HepG2 (cell line): ENCODE data around the gene ANKS3. TPM values are rescaled to one million over a fixed set of nuclear protein-coding genes. Genes with fewer than 3 reads are reported as not detected.
A peak's percentile ranks its signal among the peaks of the same experiment; 100 is the strongest.

Experiments used
- ATM ChIP-seq: fragments of 450-650 bp; IDR thresholded peaks from 2 replicates; pipeline ENCODE4 v1.7.1; 2017; ENCODE audit warnings: mild to moderate bottlenecking, borderline replicate concordance
- BRF2 ChIP-seq: sonication (generic); formaldehyde crosslinking; IDR thresholded peaks from 2 replicates; pipeline ENCODE4 v1.8.1; 2022; ENCODE audit warnings: mild to moderate bottlenecking, missing genetic modification reagents
- CBX5 ChIP-seq: sonication (generic); formaldehyde crosslinking; IDR thresholded peaks from 2 replicates; pipeline ENCODE4 v1.4.0; 2020; ENCODE audit warnings: missing genetic modification reagents, borderline replicate concordance
- FOXO1 ChIP-seq: sonication (generic); formaldehyde crosslinking; IDR thresholded peaks from 2 replicates; pipeline ENCODE4 v1.4.0; 2020; ENCODE audit warnings: missing genetic modification reagents
- GABPB1 ChIP-seq: IDR thresholded peaks from 2 replicates; pipeline ENCODE4 v1.6.1; 2016; ENCODE audit warnings: mild to moderate bottlenecking, missing genetic modification reagents, moderate library complexity, missing compliant biosample characterization
- GATAD2A ChIP-seq: IDR thresholded peaks from 2 replicates; pipeline ENCODE4 v1.6.1; 2016
- HNF4G ChIP-seq, 2 experiments: sonication (generic) in 1 of 2; formaldehyde crosslinking in 1 of 2; IDR thresholded peaks; 2 replicates each; pipeline versions ENCODE4 v1.4.0 to v1.6.1; 2011 to 2020; ENCODE audit warnings: borderline replicate concordance in 2 of 2, low read depth in 2 of 2, mild to moderate bottlenecking in 2 of 2, low read length in 1 of 2, missing genetic modification reagents in 1 of 2, moderate library complexity in 1 of 2
- HNRNPUL1 ChIP-seq: fragments of 200-400 bp; formaldehyde crosslinking; IDR thresholded peaks from 2 replicates; pipeline ENCODE4 v1.6.1; 2017; ENCODE audit warnings: low read depth, mild to moderate bottlenecking, low read length, moderate library complexity
- KAT7 ChIP-seq: IDR thresholded peaks from 2 replicates; pipeline ENCODE4 v1.6.1; 2018; ENCODE audit warnings: borderline replicate concordance, missing compliant biosample characterization
- KMT2B ChIP-seq: IDR thresholded peaks from 2 replicates; pipeline ENCODE4 v1.6.1; 2016; ENCODE audit warnings: missing genetic modification reagents, missing compliant biosample characterization
- MAFK ChIP-seq, 2 experiments: IDR thresholded peaks in 1 of 2; conservative IDR thresholded peaks in 1 of 2; 2 replicates each; pipeline ENCODE4 v1.6.1; 2011; ENCODE audit warnings: improper control_type of control experiment in 2 of 2, low read length in 2 of 2
- POLR2G ChIP-seq: fragments of 200-400 bp; formaldehyde crosslinking; IDR thresholded peaks from 2 replicates; pipeline ENCODE4 v1.6.1; 2018; ENCODE audit warnings: mild to moderate bottlenecking, low read depth, low read length, moderate library complexity
- RFX5 ChIP-seq: IDR thresholded peaks from 2 replicates; pipeline ENCODE4 v1.6.1; 2011; ENCODE audit warnings: low read depth, low read length, improper control_type of control experiment
- SOX13 ChIP-seq, 3 experiments: fragments of 450-650 bp in 1 of 3; sonication (generic) in 1 of 3; formaldehyde crosslinking in 1 of 3; IDR thresholded peaks in 2 of 3; conservative IDR thresholded peaks in 1 of 3; 2 replicates each; pipeline versions ENCODE4 v1.5.0 to v1.6.1; 2016 to 2020; ENCODE audit warnings: antibody characterized with exemption in 1 of 3, mild to moderate bottlenecking in 1 of 3, missing compliant biosample characterization in 1 of 3, missing genetic modification reagents in 1 of 3, moderate library complexity in 1 of 3
- ZBTB33 ChIP-seq: sonication (generic); formaldehyde crosslinking; IDR thresholded peaks from 2 replicates; pipeline ENCODE4 v1.4.0; 2020; ENCODE audit warnings: missing genetic modification reagents
- ZBTB38 ChIP-seq: sonication (generic); formaldehyde crosslinking; IDR thresholded peaks from 2 replicates; pipeline ENCODE4 v1.5.1; 2020; ENCODE audit warnings: mild to moderate bottlenecking, missing genetic modification reagents
- ZFP36L2 ChIP-seq: sonication (generic); formaldehyde crosslinking; IDR thresholded peaks from 2 replicates; pipeline ENCODE4 v1.4.0; 2020; ENCODE audit warnings: missing genetic modification reagents
- ZFX ChIP-seq: sonication (generic); formaldehyde crosslinking; IDR thresholded peaks from 2 replicates; pipeline ENCODE4 v1.4.0; 2020; ENCODE audit warnings: mild to moderate bottlenecking, low read depth, missing genetic modification reagents, moderate library complexity
- ZMAT3 ChIP-seq: sonication (generic); formaldehyde crosslinking; conservative IDR thresholded peaks from 2 replicates; pipeline ENCODE4 v1.7.0; 2021; ENCODE audit warnings: missing genetic modification reagents
- ZMYM3 ChIP-seq: sonication (generic); formaldehyde crosslinking; IDR thresholded peaks from 2 replicates; pipeline ENCODE4 v1.5.1; 2020; ENCODE audit warnings: mild to moderate bottlenecking, missing genetic modification reagents
- ZNF12 ChIP-seq: sonication (generic); formaldehyde crosslinking; IDR thresholded peaks from 2 replicates; pipeline ENCODE4 v1.5.0; 2020; ENCODE audit warnings: missing genetic modification reagents
- ZNF274 ChIP-seq: sonication (generic); formaldehyde crosslinking; IDR thresholded peaks from 2 replicates; pipeline ENCODE4 v1.5.1; 2020; ENCODE audit warnings: mild to moderate bottlenecking, missing genetic modification reagents
- ZNF292 ChIP-seq: sonication (generic); formaldehyde crosslinking; IDR thresholded peaks from 2 replicates; pipeline ENCODE4 v1.8.1; 2022; ENCODE audit warnings: mild to moderate bottlenecking, low read depth, missing genetic modification reagents, borderline replicate concordance
- ZNF468 ChIP-seq: sonication (generic); formaldehyde crosslinking; IDR thresholded peaks from 2 replicates; pipeline ENCODE4 v1.8.0; 2022; ENCODE audit warnings: mild to moderate bottlenecking, moderate library complexity, missing genetic modification reagents
- ZNF503 ChIP-seq: sonication (generic); formaldehyde crosslinking; IDR thresholded peaks from 2 replicates; pipeline ENCODE4 v1.4.0; 2020; ENCODE audit warnings: missing genetic modification reagents
- ZNF614 ChIP-seq: IDR thresholded peaks from 2 replicates; pipeline ENCODE4 v1.6.1; 2018; ENCODE audit warnings: missing biosample characterization, missing genetic modification reagents, inconsistent platforms, borderline replicate concordance
- ZSCAN22 ChIP-seq: sonication (generic); formaldehyde crosslinking; IDR thresholded peaks from 2 replicates; pipeline ENCODE4 v1.4.0; 2020; ENCODE audit warnings: mild to moderate bottlenecking, missing genetic modification reagents
- polyA plus RNA-seq, 8 experiments: library from polyadenylated mRNA; depleted of rRNA in 3 of 8; stranded (reverse) in 7 of 8; unstranded in 1 of 8; fragments of >200 nt; fragmentation: Illumina TruSeq in 4 of 8; extraction: Trizol in 4 of 8; gene quantifications; 2 replicates each; pipeline versions ENCODE4 v1.2.1 to v1.2.3, GENCODE V29; 2011 to 2016; ENCODE audit warnings: low read depth in 4 of 8, missing spikeins in 1 of 8, mixed read lengths in 1 of 8; ENCODE audit not compliant: insufficient read depth in 1 of 8
- total RNA-seq, 5 experiments: library from RNA; depleted of rRNA; stranded (reverse); fragments of >200 nt; fragmentation: Illumina TruSeq; extraction: Trizol; gene quantifications; 2 replicates each; pipeline ENCODE4 v1.2.3, GENCODE V29; 2016; ENCODE audit warnings: low read depth in 1 of 5

Gene ANKS3
- total and polyA plus RNA-seq, 2 of the 13 experiments (the other 11 are each of a cell fraction or from before 2014, with no cell fraction given): 11.4 to 15.9 TPM

- TF ChIP-seq ZFX (peak; percentile 63), CBX5 (CRISPR knock-in tag) (no peak), ZMAT3 (CRISPR knock-in tag) (no peak), ZMYM3 (CRISPR knock-in tag) (no peak), ZNF274 (CRISPR knock-in tag) (no peak), ZNF292 (CRISPR knock-in tag) (peak; percentile 46; the same call in 1 of the 2 replicates), ATM (no peak), ZNF614 (CRISPR knock-in tag) (no peak), GABPB1 (peak; percentile 57; the same call in 1 of the 2 replicates), KMT2B (CRISPR knock-in tag) (no peak), BRF2 (CRISPR knock-in tag) (no peak), ZNF503 (CRISPR knock-in tag) (no peak), POLR2G (no peak), ZFP36L2 (CRISPR knock-in tag) (no peak), FOXO1 (no peak), ZNF468 (CRISPR knock-in tag) (no peak), ZNF12 (CRISPR knock-in tag) (no peak), GATAD2A (CRISPR knock-in tag) (0 out of 2 replicates have a peak, but pooled peaks have one; percentile 29), ZBTB38 (peak; percentile 99), KAT7 (CRISPR knock-in tag) (no peak), ZSCAN22 (CRISPR knock-in tag) (no peak), SOX13 (IDR thresholded peaks at IDR 0.05) (no peak), SOX13 (CRISPR knock-in tag; conservative IDR thresholded peaks at IDR 0.05 in 1 of 2, IDR thresholded peaks at IDR 0.05 in 1 of 2) (no peak), ZBTB33 (CRISPR knock-in tag) (peak; percentile 98), MAFK (conservative IDR thresholded peaks at IDR 0.05 in 1 of 2, IDR thresholded peaks at IDR 0.05 in 1 of 2; ENCODE audit: low read length in 2 of 2) (no peak), HNRNPUL1 (no peak), RFX5 (no peak), HNF4G (IDR thresholded peaks at IDR 0.05; ENCODE audit: borderline replicate concordance, low read depth, low read length) (0 out of 2 replicates have a peak, but pooled peaks have one; percentile 34), HNF4G (CRISPR knock-in tag; IDR thresholded peaks at IDR 0.05; ENCODE audit: borderline replicate concordance, low read depth) (no peak)
Measured at GRCh38 chr16:4660454-4661007, 73.5 kb downstream of the ANKS3 start (continued).
